SK-N-SH treated with all-trans-retinoic acid at 6 μM for 48 hours (cell line): ENCODE results near the gene GRIFIN.

Experiments used
- CREB5 ChIP-seq: fragments of 250-450 bp; sonication (Bioruptor Pico); IDR thresholded peaks from 2 replicates; pipeline ENCODE4 v1.5.1; 2020; ENCODE audit warnings: low read depth, mild to moderate bottlenecking, moderate library complexity
- CSDC2 ChIP-seq: fragments of 250-450 bp; sonication (Bioruptor Pico); IDR thresholded peaks from 2 replicates; pipeline ENCODE4 v1.5.0; 2020; ENCODE audit warnings: mild to moderate bottlenecking, moderate library complexity
- PATZ1 ChIP-seq: fragments of 250-450 bp; sonication (Bioruptor Pico); IDR thresholded peaks from 2 replicates; pipeline ENCODE4 v1.8.0; 2020; ENCODE audit warnings: mild to moderate bottlenecking, moderate library complexity, borderline replicate concordance
- RARB ChIP-seq: fragments of 250-450 bp; sonication (Bioruptor Pico); IDR thresholded peaks from 2 replicates; pipeline ENCODE4 v1.8.0; 2021; ENCODE audit warnings: mild to moderate bottlenecking, moderate library complexity
- SNAI2 ChIP-seq: fragments of 250-450 bp; sonication (Bioruptor Pico); IDR thresholded peaks from 2 replicates; pipeline ENCODE4 v1.5.0; 2020; ENCODE audit warnings: mild to moderate bottlenecking, moderate library complexity
- ZFP3 ChIP-seq: fragments of 250-450 bp; sonication (Bioruptor Pico); IDR thresholded peaks from 2 replicates; pipeline ENCODE4 v1.5.0; 2020; ENCODE audit warnings: mild to moderate bottlenecking, moderate library complexity
- ZFP30 ChIP-seq: fragments of 450-650 bp; formaldehyde crosslinking; IDR thresholded peaks from 2 replicates; pipeline ENCODE4 v1.5.0; 2022; ENCODE audit warnings: mild to moderate bottlenecking, moderate library complexity

GRCh38 chr7:2437537-2438148 lies 38.6 kb downstream of the GRIFIN start:
- TF ChIP-seq PATZ1 (no peak), ZFP3 (no peak), CSDC2 (CRISPR knock-in tag) (no peak), ZFP30 (CRISPR knock-in tag) (no peak), CREB5 (CRISPR knock-in tag) (no peak), SNAI2 (no peak), RARB (CRISPR knock-in tag) (no peak)
